Glutamatergic neuron (in vitro differentiated cells): ENCODE results near the gene ADD2. TPM values are rescaled to one million over a fixed set of nuclear protein-coding genes. Genes with fewer than 3 reads are reported as not detected.

Experiments used
- DNase-seq: peaks from one replicate; pipeline ENCODE4 v3.0.0; 2022
- H3K27ac Mint-ChIP-seq: one replicate; pipeline ENCODE4 v1.8.0; 2020; ENCODE audit warnings: mild to moderate bottlenecking, mixed read lengths, inconsistent platforms; ENCODE audit not compliant: unreplicated experiment
- H3K27me3 Mint-ChIP-seq: one replicate; pipeline ENCODE4 v1.8.0; 2020; ENCODE audit warnings: mild to moderate bottlenecking, moderate library complexity, mixed read lengths, inconsistent platforms; ENCODE audit not compliant: unreplicated experiment
- H3K36me3 Mint-ChIP-seq: one replicate; pipeline ENCODE4 v1.8.0; 2020; ENCODE audit warnings: mild to moderate bottlenecking, mixed read lengths, inconsistent platforms; ENCODE audit not compliant: unreplicated experiment
- H3K4me1 Mint-ChIP-seq: one replicate; pipeline ENCODE4 v1.8.0; 2020; ENCODE audit warnings: mild to moderate bottlenecking, low read depth, mixed read lengths, inconsistent platforms; ENCODE audit not compliant: unreplicated experiment
- H3K4me3 Mint-ChIP-seq: one replicate; pipeline ENCODE4 v1.8.0; 2020; ENCODE audit warnings: mild to moderate bottlenecking, mixed read lengths, inconsistent platforms; ENCODE audit not compliant: unreplicated experiment
- H3K9me3 Mint-ChIP-seq: one replicate; pipeline ENCODE4 v1.8.0; 2020; ENCODE audit warnings: mild to moderate bottlenecking, moderate library complexity, mixed read lengths, inconsistent platforms; ENCODE audit not compliant: unreplicated experiment
- CTCF ChIP-seq: fragments of 200-600 bp; sonication (generic); IDR thresholded peaks from one replicate; pipeline ENCODE4 v1.5.0; 2021; ENCODE audit not compliant: partially characterized antibody, unreplicated experiment
- total RNA-seq: library from RNA; stranded (reverse); fragmentation: NEBNext Ultra II Directional; extraction: Animal tissue kit (Norgen Biotek cat#: 25700); gene quantifications from one replicate; pipeline ENCODE4 v1.2.1, GENCODE V29; 2021; ENCODE audit not compliant: unreplicated experiment

Gene ADD2
- total RNA-seq, 1 donor from 2014 or later, result 373 TPM

GRCh38 chr2:70759446-70759845 lies 8.6 kb downstream of the ADD2 start:
- Mint-ChIP-seq H3K9me3 (peaks cover 3% of the 10 kb centered on the region), H3K27me3 (peaks cover 3% of the 10 kb centered on the region), H3K4me3 (no peak overlapping the region), H3K4me1 (peaks cover 56% of the 10 kb centered on the region), H3K27ac (peak overlapping the region; percentile 62), H3K36me3 (peaks cover 5% of the 10 kb centered on the region)
- no peak for DNase-seq
- TF ChIP-seq CTCF, result no peak

GRCh38 chr2:70757966-70758365 lies 10.0 kb downstream of the ADD2 start:
- no peak for DNase-seq
- peak overlapping the region; percentile 45 for H3K27ac Mint-ChIP-seq
- H3K9me3 Mint-ChIP-seq, result peaks cover 3% of the 10 kb centered on the region
- H3K4me1 Mint-ChIP-seq, result peaks cover 48% of the 10 kb centered on the region
- H3K4me3 Mint-ChIP-seq, result peak overlapping the region; percentile 62
- H3K27me3 Mint-ChIP-seq, result peaks cover 3% of the 10 kb centered on the region
- TF ChIP-seq CTCF, result no peak
- H3K36me3 Mint-ChIP-seq, result peaks cover 5% of the 10 kb centered on the region

- no peak for DNase-seq
- Mint-ChIP-seq H3K9me3 (peaks cover 3% of the 10 kb centered on the region), H3K27me3 (peaks cover 3% of the 10 kb centered on the region), H3K4me1 (peaks cover 48% of the 10 kb centered on the region), H3K4me3 (peak overlapping the region; percentile 13), H3K27ac (no peak overlapping the region), H3K36me3 (peaks cover 5% of the 10 kb centered on the region)
- no peak for TF ChIP-seq CTCF
Measured at GRCh38 chr2:70757360-70757759, 10.6 kb downstream of the ADD2 start.

- no peak overlapping the region for H3K4me3 Mint-ChIP-seq
- H3K27me3 Mint-ChIP-seq, result peaks cover 3% of the 10 kb centered on the region
- H3K27ac Mint-ChIP-seq, result no peak overlapping the region
- peaks cover 5% of the 10 kb centered on the region for H3K36me3 Mint-ChIP-seq
- peaks cover 51% of the 10 kb centered on the region for H3K4me1 Mint-ChIP-seq
- H3K9me3 Mint-ChIP-seq, result peaks cover 3% of the 10 kb centered on the region
- no peak for TF ChIP-seq CTCF
- DNase-seq, result no peak
Measured at GRCh38 chr2:70756128-70756527, 11.9 kb downstream of the ADD2 start.

GRCh38 chr2:70753902-70754301 lies 14.1 kb downstream of the ADD2 start:
- Mint-ChIP-seq H3K4me3 (no peak overlapping the region), H3K27me3 (peaks cover 3% of the 10 kb centered on the region), H3K9me3 (peaks cover 1% of the 10 kb centered on the region), H3K36me3 (peaks cover 5% of the 10 kb centered on the region), H3K4me1 (peaks cover 51% of the 10 kb centered on the region), H3K27ac (no peak overlapping the region)
- DNase-seq, result no peak
- no peak for TF ChIP-seq CTCF
